Activated CD8-positive, alpha-beta memory T cell treated with anti-CD3 and anti-CD28 coated beads, Interleukin-2, amount 50 U/mL, for 1 hour (primary cell): ENCODE data around the gene CNOT6.

Source experiments
- DNase-seq: peaks from one replicate; pipeline ENCODE4 v3.0.0-alpha.2; 2020; ENCODE audit errors: extremely low read depth

The CNOT6 gene

GRCh38 chr5:180568914-180569313 lies 74.7 kb downstream of the CNOT6 start:
- DNase-seq, result no peak

GRCh38 chr5:180575571-180575970 lies 81.4 kb downstream of the CNOT6 start:
- DNase-seq, result no peak

- no peak for DNase-seq
Measured at GRCh38 chr5:180580681-180581080, 86.5 kb downstream of the CNOT6 start.

GRCh38 chr5:180583738-180584137 lies 89.6 kb downstream of the CNOT6 start:
- DNase-seq, result no peak

- DNase-seq, result no peak
Measured at GRCh38 chr5:180586204-180586603, 92.0 kb downstream of the CNOT6 start.

GRCh38 chr5:180586870-180587269 lies 92.7 kb downstream of the CNOT6 start:
- DNase-seq, result no peak

- no peak for DNase-seq
Measured at GRCh38 chr5:180589771-180590542, 95.8 kb downstream of the CNOT6 start.

GRCh38 chr5:180590543-180591310 lies 96.5 kb downstream of the CNOT6 start:
- DNase-seq, result no peak

- DNase-seq, result no peak
Measured at GRCh38 chr5:180591311-180591887, 97.2 kb downstream of the CNOT6 start, which contains the start of gene SCGB3A1. Gene SCGB3A1 (minus strand): TSS chr5:180591499. CDS start chr5:180591462, 37 bp downstream.

GRCh38 chr5:180592176-180592575 lies 98.0 kb downstream of the CNOT6 start:
- no peak for DNase-seq

GRCh38 chr5:180593446-180594206 lies 99.4 kb downstream of the CNOT6 start:
- DNase-seq, result no peak

GRCh38 chr5:180594311-180595045 lies 100.3 kb downstream of the CNOT6 start:
- no peak for DNase-seq

GRCh38 chr5:180595046-180595379 lies 100.8 kb downstream of the CNOT6 start:
- DNase-seq, result no peak

- DNase-seq, result no peak
Measured at GRCh38 chr5:180595381-180596114, 101.4 kb downstream of the CNOT6 start.

GRCh38 chr5:180596115-180596667 lies 102.0 kb downstream of the CNOT6 start:
- DNase-seq, result no peak

- no peak for DNase-seq
Measured at GRCh38 chr5:180596668-180597231, 102.6 kb downstream of the CNOT6 start.

- no peak for DNase-seq
Measured at GRCh38 chr5:180598316-180598701, 104.1 kb downstream of the CNOT6 start.

- DNase-seq, result no peak
Measured at GRCh38 chr5:180598797-180599589, 104.8 kb downstream of the CNOT6 start.

GRCh38 chr5:180599590-180599914 lies 105.4 kb downstream of the CNOT6 start:
- no peak for DNase-seq
